ENCODE measurements around the gene CLK3.

GRCh38 chr15:74614744-74615507, 710 bp upstream of the CLK3 start:
- TF ChIP-seq CTCF (IDR thresholded peaks at IDR 0.05) (peak in 1 of 6 experiments; percentile 19), POLR2A (IDR thresholded peaks at IDR 0.05) (peak; percentile 49 to 58)

All from Peyer's patch (tissue), 4 donors.